Astrocyte of the spinal cord (primary cell): ENCODE data around the gene RSU1.
A peak's percentile ranks its signal among the peaks of the same experiment; 100 is the strongest.

ENCODE experiments used
- DNase-seq: peaks from one replicate; pipeline ENCODE4 v3.0.0; 2011; ENCODE audit warnings: low read depth, low spot score
- H3K4me3 ChIP-seq: 2 replicates; pipeline ENCODE4 v1.5.1; 2011; ENCODE audit warnings: low read depth, mild to moderate bottlenecking, low read length, moderate library complexity
- CTCF ChIP-seq: IDR thresholded peaks from 2 replicates; pipeline ENCODE4 v1.5.1; 2012; ENCODE audit warnings: low read depth, mild to moderate bottlenecking, low read length, inconsistent platforms
- in situ Hi-C: cut with HindIII; loops from 2 replicates; pipeline ENCODE4 v1.10.0; 2017; ENCODE audit warnings: low sequenced_read_pairs

RSU1 gene

GRCh38 chr10:16788125-16788524 lies 29.1 kb downstream of the RSU1 start:
- no peak for TF ChIP-seq CTCF
- no peak for DNase-seq
- H3K4me3 ChIP-seq = no peak overlapping the region
- in situ Hi-C loops = no loop called here

- in situ Hi-C loops = no loop called here
- H3K4me3 ChIP-seq = no peak overlapping the region
- no peak for TF ChIP-seq CTCF
- no peak for DNase-seq
Observed at GRCh38 chr10:16787361-16787791, 29.8 kb downstream of the RSU1 start.

- no peak overlapping the region for H3K4me3 ChIP-seq
- in situ Hi-C loops = no loop called here
- TF ChIP-seq CTCF = no peak
- no peak for DNase-seq
Observed at GRCh38 chr10:16780338-16780880, 36.8 kb downstream of the RSU1 start.

- in situ Hi-C loops = no loop called here
- H3K4me3 ChIP-seq = no peak overlapping the region
- DNase-seq = no peak
- no peak for TF ChIP-seq CTCF
Observed at GRCh38 chr10:16779384-16779915, 37.8 kb downstream of the RSU1 start.

- in situ Hi-C loops = no loop called here
- TF ChIP-seq CTCF = peak; percentile 56
- H3K4me3 ChIP-seq = no peak overlapping the region
- DNase-seq = peak; percentile 60
Observed at GRCh38 chr10:16777473-16778370, 39.5 kb downstream of the RSU1 start.

- in situ Hi-C loops = no loop called here
- no peak for TF ChIP-seq CTCF
- H3K4me3 ChIP-seq = no peak overlapping the region
Observed at GRCh38 chr10:16776896-16777295, 40.3 kb downstream of the RSU1 start.

More at GRCh38 chr10:16776896-16777295, 40.3 kb downstream of the RSU1 start:
- DNase-seq = no peak
